ENCODE results near the gene CIPC.

The CIPC gene

GRCh38 chr14:77097700-77098528 lies at the start of gene CIPC:
CIPC (plus strand) TSS chr14:77098258; CDS start chr14:77105709, 7,451 bp downstream.
- peak; percentile 98 for DNase-seq

GRCh38 chr14:77051116-77051515 lies 46.9 kb upstream of the CIPC start:
- no peak for DNase-seq

- DNase-seq: no peak
Measured at GRCh38 chr14:77052281-77053044, 45.6 kb upstream of the CIPC start.

- DNase-seq: peak; percentile 74
Measured at GRCh38 chr14:77053046-77053841, 44.8 kb upstream of the CIPC start.

GRCh38 chr14:77055306-77055705 lies 42.8 kb upstream of the CIPC start:
- no peak for DNase-seq

- DNase-seq: no peak
Measured at GRCh38 chr14:77055981-77056380, 42.1 kb upstream of the CIPC start.

GRCh38 chr14:77058117-77058516 lies 39.9 kb upstream of the CIPC start:
- no peak for DNase-seq

- DNase-seq: no peak
Measured at GRCh38 chr14:77058785-77059184, 39.3 kb upstream of the CIPC start.

GRCh38 chr14:77059276-77059915 lies 38.7 kb upstream of the CIPC start:
- DNase-seq: no peak

GRCh38 chr14:77061630-77062257 lies 36.3 kb upstream of the CIPC start:
- DNase-seq: no peak

GRCh38 chr14:77062261-77062660 lies 35.8 kb upstream of the CIPC start:
- no peak for DNase-seq

- no peak for DNase-seq
Measured at GRCh38 chr14:77063571-77064171, 34.4 kb upstream of the CIPC start.

GRCh38 chr14:77064521-77065178 lies 33.4 kb upstream of the CIPC start:
- no peak for DNase-seq

- no peak for DNase-seq
Measured at GRCh38 chr14:77065851-77066577, 32.0 kb upstream of the CIPC start.

- no peak for DNase-seq
Measured at GRCh38 chr14:77066578-77067172, 31.4 kb upstream of the CIPC start.

GRCh38 chr14:77067632-77068516 lies 30.2 kb upstream of the CIPC start:
- DNase-seq: peak; percentile 28

- no peak for DNase-seq
Measured at GRCh38 chr14:77068517-77069200, 29.4 kb upstream of the CIPC start.

GRCh38 chr14:77069551-77069950 lies 28.5 kb upstream of the CIPC start:
- DNase-seq: no peak

Data from activated T-cell treated with anti-CD3 and anti-CD28 coated beads for 4 hours (primary cell).